HL-60 (cell line): ENCODE results near the gene HTR3E.

Experiments used
- CTCF ChIP-seq: IDR thresholded peaks from one replicate; pipeline ENCODE4 v1.5.1; 2011; ENCODE audit warnings: low read length, control low read depth, inconsistent platforms; ENCODE audit not compliant: insufficient read depth
- GABPA ChIP-seq: IDR thresholded peaks from 2 replicates; pipeline ENCODE4 v1.6.1; 2012; ENCODE audit warnings: low read depth
- POLR2AphosphoS5 ChIP-seq: IDR thresholded peaks from 2 replicates; pipeline ENCODE4 v1.6.1; 2012; ENCODE audit warnings: low read depth
- REST ChIP-seq: IDR thresholded peaks from 2 replicates; pipeline ENCODE4 v1.6.1; 2012; ENCODE audit warnings: low read depth; ENCODE audit not compliant: insufficient replicate concordance
- SPI1 ChIP-seq: IDR thresholded peaks from 2 replicates; pipeline ENCODE4 v1.6.1; 2012; ENCODE audit warnings: low read depth, mild to moderate bottlenecking, borderline replicate concordance

GRCh38 chr3:184143327-184143726 lies 46.5 kb downstream of the HTR3E start:
- TF ChIP-seq CTCF: no peak
- TF ChIP-seq POLR2AphosphoS5: no peak
- no peak for TF ChIP-seq REST
- no peak for TF ChIP-seq SPI1
- no peak for TF ChIP-seq GABPA
